SK-N-SH treated with all-trans-retinoic acid at 6 μM for 48 hours (cell line): ENCODE data around the gene SRGAP2C.
"Not testable (repeated sequence)": the region's sequence is repeated elsewhere in the genome, so short reads cannot be mapped to it uniquely, and the experiment has no call there.

ENCODE experiments used
- TSHZ2 ChIP-seq: fragments of 250-450 bp; sonication (Bioruptor Pico); IDR thresholded peaks from 2 replicates; pipeline ENCODE4 v1.5.0; 2020; ENCODE audit warnings: mild to moderate bottlenecking, moderate library complexity
- ZFP3 ChIP-seq: fragments of 250-450 bp; sonication (Bioruptor Pico); IDR thresholded peaks from 2 replicates; pipeline ENCODE4 v1.5.0; 2020; ENCODE audit warnings: mild to moderate bottlenecking, moderate library complexity
- ZFP30 ChIP-seq: fragments of 450-650 bp; formaldehyde crosslinking; IDR thresholded peaks from 2 replicates; pipeline ENCODE4 v1.5.0; 2022; ENCODE audit warnings: mild to moderate bottlenecking, moderate library complexity
- ZNF70 ChIP-seq: fragments of 450-650 bp; formaldehyde crosslinking; IDR thresholded peaks from 2 replicates; pipeline ENCODE4 v1.5.0; 2020; ENCODE audit warnings: mild to moderate bottlenecking, moderate library complexity

DNA sequence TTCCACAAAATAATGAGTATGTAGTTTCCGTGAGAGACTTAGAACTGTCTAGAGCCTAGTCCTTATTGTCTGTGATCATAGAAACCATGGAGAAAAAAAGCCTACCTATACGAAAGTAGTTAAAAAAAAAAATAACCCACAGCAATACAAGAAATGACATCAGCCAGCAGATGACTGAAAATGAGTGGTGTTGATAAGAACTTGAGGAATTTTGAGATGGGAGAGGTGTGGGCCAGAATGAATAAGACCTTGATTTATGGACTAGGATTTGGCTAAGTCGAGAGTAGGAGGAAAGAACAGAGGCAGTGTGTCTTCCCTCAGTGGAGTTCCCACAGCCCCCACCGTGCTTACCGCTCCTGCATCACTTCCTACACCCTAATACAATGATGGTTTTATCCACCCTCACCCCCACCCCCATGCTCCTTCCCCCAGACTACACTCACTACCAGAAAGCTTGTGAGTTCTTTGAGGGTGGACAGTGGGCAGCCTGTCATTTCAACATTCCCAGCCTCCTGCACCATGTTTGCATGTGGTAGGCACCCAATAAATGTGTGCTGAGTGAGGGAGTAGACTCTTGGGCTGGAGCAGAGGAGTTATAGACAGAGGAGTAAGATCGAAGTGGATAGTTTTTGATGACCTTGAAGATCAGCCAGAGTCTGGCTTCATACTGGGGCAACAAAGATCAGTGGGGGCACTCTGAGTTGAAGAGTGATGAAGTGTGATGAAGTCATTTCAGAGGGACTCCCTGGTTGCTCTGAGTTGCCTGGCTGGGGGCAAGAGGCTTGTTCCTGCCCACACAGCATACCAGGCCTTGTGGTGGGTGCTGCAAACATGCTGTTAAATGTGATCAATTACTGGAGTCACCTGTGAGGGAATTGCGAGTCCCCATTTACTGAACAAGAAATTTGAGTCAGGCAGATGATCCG, 21.3 kb downstream of the SRGAP2C start:
- not testable (repeated sequence) for TF ChIP-seq ZFP30, ZFP3, TSHZ2, ZNF70 (CRISPR knock-in tag)
